Measurements from ENCODE around the gene LXN. TPM values are rescaled to one million over a fixed set of nuclear protein-coding genes. Genes with fewer than 3 reads are reported as not detected.

LXN gene
- total RNA-seq, 2 donors from 2014 or later = 49.4 to 63.8 TPM

GRCh38 chr3:158680861-158681260 lies 8.4 kb upstream of the LXN start:
- intact Hi-C loops (cut with DNase I, micrococcal nuclease) = no loop called here

GRCh38 chr3:158679547-158680000 lies 7.1 kb upstream of the LXN start:
- intact Hi-C loops (cut with DNase I, micrococcal nuclease) = no loop called here
- DNase-seq = no peak

More at GRCh38 chr3:158680861-158681260, 8.4 kb upstream of the LXN start:
- ATAC-seq (no peak), DNase-seq (no peak)

GRCh38 chr3:158678687-158679086 lies 6.2 kb upstream of the LXN start:
- DNase-seq (no peak), ATAC-seq (no peak)
- intact Hi-C loops (cut with DNase I, micrococcal nuclease) = no loop called here

More at GRCh38 chr3:158679547-158680000, 7.1 kb upstream of the LXN start:
- no peak for ATAC-seq

GRCh38 chr3:158671821-158672214 lies 630 bp downstream of the LXN start:
- intact Hi-C loops (cut with DNase I, micrococcal nuclease) = no loop called here
- ATAC-seq = peak; percentile 7
- DNase-seq = no peak

DNA sequence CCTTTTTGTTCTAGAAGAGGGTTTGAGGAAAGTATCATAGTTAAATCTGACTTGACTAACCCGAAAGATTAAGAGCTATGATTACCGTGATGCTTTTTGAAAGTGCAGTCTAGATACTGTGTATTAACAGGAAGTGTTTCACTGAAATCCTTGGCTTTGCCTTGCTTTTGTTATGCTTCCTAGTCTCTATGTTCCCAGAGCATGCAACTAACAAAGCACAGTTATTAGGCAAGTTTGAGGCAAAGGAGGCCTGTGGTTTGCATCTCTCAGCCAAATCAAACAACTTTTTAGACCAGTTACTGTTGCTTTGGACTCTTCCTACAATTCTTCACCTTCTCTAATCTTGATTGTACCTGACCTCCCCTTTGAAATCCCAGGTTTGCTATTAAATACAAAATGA lies 3.9 kb downstream of the LXN start:
- DNase-seq (no peak), ATAC-seq (no peak)
- intact Hi-C loops (cut with DNase I, micrococcal nuclease) = loop anchor here in 1 of 2 donors (10.0 kb wide), 1 partner anchor 56 kb away; no protein-coding TSS in a partner anchor

GRCh38 chr3:158666416-158666815 lies 6.0 kb downstream of the LXN start:
- DNase-seq (no peak), ATAC-seq (no peak)
- intact Hi-C loops (cut with DNase I, micrococcal nuclease) = loop anchor here in 1 of 2 donors (10.0 kb wide), 1 partner anchor 58 kb away; no protein-coding TSS in a partner anchor

DNA sequence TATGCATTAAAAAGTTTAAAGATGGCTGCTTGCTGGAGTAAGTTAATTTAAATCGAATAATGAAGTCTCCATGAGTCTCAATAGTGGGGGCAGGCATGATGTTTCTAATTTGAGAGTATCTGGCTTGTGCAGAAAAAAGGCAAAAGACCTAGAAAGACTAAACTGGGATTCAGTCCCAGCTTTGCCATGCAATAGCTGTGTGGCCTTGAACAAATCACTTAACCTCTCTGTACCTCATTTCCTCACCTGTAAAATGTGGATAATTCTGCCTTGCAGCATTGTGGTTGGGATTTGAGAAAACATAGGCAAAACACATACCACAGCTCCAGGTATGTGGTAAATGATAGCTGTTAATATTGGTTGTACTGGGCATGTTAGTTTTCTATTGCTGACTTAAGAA lies 8.6 kb downstream of the LXN start:
- intact Hi-C loops (cut with DNase I, micrococcal nuclease) = loop anchor here in 1 of 2 donors (5.0 to 10.0 kb wide), 2 partner anchors 61 to 128 kb away; no protein-coding TSS in a partner anchor
- ATAC-seq (no peak), DNase-seq (no peak)

DNA sequence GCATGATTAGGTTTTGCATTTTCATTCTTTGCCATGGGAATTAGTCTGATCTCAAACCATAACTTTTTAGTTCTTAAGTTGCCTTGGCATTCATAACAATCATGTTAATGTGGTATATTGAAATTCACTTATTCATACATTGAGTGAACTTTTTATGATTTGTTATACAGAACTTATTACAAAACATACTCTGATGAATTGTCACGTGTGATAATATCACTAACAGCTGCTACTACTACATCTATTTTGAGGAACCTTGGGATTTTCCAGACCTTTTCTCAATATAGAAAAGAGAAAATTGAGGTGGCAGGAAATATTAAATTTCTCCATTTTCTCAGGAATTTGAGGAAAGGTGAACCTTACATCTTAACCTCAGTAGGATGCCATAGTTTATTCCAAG lies 9.2 kb downstream of the LXN start:
- DNase-seq (no peak), ATAC-seq (no peak)
- intact Hi-C loops (cut with DNase I, micrococcal nuclease) = loop anchor here in 1 of 2 donors (5.0 to 10.0 kb wide), 2 partner anchors 62 to 129 kb away; no protein-coding TSS in a partner anchor

DNA sequence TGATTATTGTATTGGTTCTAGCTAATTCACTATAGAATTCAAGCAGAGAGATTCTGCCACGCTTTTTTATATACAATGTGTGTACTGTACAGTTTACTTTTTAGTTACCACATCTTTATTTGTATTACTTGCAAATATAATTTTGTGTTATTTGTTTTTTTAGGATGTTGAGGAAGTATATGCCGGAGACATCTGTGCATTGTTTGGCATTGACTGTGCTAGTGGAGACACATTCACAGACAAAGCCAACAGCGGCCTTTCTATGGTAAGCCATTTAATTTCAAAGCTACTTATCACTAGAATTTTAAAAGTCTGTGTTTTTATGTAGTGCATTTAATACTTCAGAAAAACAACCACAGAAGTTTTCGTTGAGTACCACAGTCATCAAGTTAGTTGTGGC lies 11.7 kb downstream of the LXN start:
- intact Hi-C loops (cut with DNase I, micrococcal nuclease) = loop anchor here in 1 of 2 donors (5.0 to 10.0 kb wide), 2 partner anchors 64 to 132 kb away; no protein-coding TSS in a partner anchor
- ATAC-seq = no peak
- DNase-seq = no peak

GRCh38 chr3:158659454-158660237 lies 12.8 kb downstream of the LXN start:
- ATAC-seq (peak; percentile 88), DNase-seq (peak in 1 of 2 donors; percentile 55)
- intact Hi-C loops (cut with DNase I, micrococcal nuclease) = loop anchor here in 1 of 2 donors (5.0 to 10.0 kb wide), 2 partner anchors 65 to 133 kb away; no protein-coding TSS in a partner anchor

DNA sequence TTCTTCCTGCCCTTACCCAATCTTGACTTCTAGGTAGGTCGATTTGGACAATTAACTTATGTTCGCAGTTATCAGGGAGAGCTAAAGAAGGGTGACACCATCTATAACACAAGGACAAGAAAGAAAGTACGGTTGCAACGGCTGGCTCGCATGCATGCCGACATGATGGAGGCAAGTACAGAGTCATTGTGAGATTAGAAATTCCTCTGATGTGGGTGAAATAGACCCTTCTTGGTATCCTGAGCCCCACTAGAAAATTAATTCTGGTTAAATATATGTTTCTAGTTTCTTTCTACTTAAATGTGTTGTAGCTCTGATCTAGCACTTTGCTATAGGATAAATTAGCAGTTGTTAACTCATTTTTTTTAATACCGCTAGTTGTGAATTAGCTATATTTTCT lies 13.6 kb downstream of the LXN start:
- ATAC-seq (no peak), DNase-seq (no peak)
- intact Hi-C loops (cut with DNase I, micrococcal nuclease) = no loop called here

GRCh38 chr3:158652463-158652862 lies 20.0 kb downstream of the LXN start:
- DNase-seq (no peak), ATAC-seq (peak; percentile 85)
- intact Hi-C loops (cut with DNase I, micrococcal nuclease) = no loop called here

GRCh38 chr3:158651192-158651591 lies 21.3 kb downstream of the LXN start:
- DNase-seq (no peak), ATAC-seq (no peak)
- intact Hi-C loops (cut with DNase I, micrococcal nuclease) = no loop called here

DNA sequence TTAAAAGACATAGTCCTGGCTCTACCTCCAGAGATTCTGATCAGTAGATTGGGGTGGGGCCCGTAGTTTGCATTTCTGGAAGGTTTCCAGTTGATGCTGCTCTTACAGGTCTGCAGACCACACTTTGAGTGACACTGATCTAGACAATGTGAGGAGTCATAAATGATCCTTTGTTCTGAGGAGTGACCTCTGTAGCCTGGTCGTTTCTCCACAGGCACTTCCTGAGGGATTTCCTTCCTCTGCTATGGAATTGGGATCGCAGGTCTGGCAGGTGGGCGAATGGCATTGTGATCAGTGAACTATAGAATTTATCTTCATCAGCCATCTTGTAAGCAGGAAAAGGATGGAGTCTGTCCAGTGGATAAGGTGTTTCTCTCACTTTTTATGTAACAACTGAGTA lies 22.7 kb downstream of the LXN start:
- no peak for ATAC-seq
- intact Hi-C loops (cut with DNase I, micrococcal nuclease) = no loop called here
- no peak for DNase-seq

DNA sequence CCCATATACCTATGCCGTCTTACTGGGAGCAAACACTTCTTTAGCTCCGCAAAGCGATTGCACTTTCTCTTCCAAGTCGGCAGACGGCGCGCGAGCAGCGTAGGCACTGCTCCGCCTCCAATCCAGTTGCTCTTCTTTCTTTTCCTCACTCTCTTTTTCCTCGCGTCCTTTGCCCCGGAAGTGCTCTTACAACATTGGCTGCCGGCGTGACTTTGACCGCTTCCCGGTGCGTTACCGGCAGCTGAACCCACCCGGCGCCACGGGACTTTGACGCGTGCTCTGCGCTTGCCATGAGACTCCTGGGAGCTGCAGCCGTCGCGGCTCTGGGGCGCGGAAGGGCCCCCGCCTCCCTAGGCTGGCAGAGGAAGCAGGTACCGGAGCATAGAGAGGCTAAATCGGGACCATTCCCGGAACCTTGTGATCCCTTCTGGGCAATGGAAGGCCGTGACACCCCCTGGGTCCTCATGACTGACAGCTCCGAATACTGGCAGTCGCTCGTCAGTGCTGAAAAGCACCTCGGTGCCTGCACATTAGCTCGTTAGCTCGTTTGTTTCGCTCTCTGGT lies 28.0 kb downstream of the LXN start, which contains the start of gene GFM1:
Gene GFM1 (plus strand): TSS at position 183 of the 564 bp plus-strand sequence. CDS start 108 bp downstream, at position 291.
- ATAC-seq = peak; percentile 100
- intact Hi-C loops (cut with DNase I, micrococcal nuclease) = no loop called here
- DNase-seq = peak; percentile 93 to 94

GRCh38 chr3:158642474-158643210 lies 29.8 kb downstream of the LXN start:
- DNase-seq (no peak), ATAC-seq (no peak)
- intact Hi-C loops (cut with DNase I, micrococcal nuclease) = no loop called here

DNA sequence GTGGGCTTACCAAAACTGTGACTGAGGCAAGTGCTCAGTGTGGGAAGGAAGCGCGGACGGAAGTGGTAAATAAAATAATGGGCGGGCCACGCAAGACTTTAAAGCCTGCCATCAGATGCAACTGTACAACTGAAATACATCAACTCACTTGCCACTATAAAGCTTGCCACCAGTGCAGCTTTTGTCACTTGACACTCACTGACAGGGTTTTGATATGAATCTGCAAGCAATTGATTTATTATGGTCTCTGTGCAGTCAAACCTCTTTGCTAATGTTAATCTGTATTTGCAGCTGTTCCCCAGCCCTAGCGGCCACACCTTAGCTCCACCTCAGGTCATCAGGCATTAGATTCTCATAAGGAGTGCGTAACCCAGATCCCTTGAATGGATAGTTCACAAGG lies 30.4 kb downstream of the LXN start:
- DNase-seq (no peak), ATAC-seq (no peak)
- intact Hi-C loops (cut with DNase I, micrococcal nuclease) = no loop called here

- intact Hi-C loops (cut with DNase I, micrococcal nuclease) = no loop called here
Measured at GRCh38 chr3:158640646-158641045, 31.8 kb downstream of the LXN start.

DNA sequence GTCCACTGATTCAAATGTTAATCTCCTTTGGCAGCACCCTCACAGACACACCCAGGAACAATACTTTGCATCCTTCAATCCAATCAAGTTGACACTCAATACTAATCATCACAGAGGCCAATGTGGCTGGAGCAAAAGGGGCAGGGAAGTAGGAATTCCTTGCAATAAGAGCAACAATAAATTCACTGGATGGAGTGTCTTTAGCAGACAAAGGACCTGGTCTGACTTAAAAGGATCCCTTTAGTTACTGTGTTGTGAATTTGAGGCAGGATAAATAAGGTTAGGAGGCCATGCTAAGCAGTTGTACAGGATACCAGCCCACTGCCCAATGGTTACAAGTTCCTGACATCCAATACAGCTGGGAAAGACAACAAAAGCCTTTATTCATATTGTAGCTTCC lies 40.5 kb downstream of the LXN start:
- intact Hi-C loops (cut with DNase I, micrococcal nuclease) = no loop called here
- no peak for DNase-seq
- ATAC-seq = no peak

More at GRCh38 chr3:158640646-158641045, 31.8 kb downstream of the LXN start:
- ATAC-seq = no peak
- DNase-seq = no peak
